ENCODE data around the gene SPIRE1. TPM values are rescaled to one million over a fixed set of nuclear protein-coding genes. Genes with fewer than 3 reads are reported as not detected.

SPIRE1 gene
- total RNA-seq, 1 donor, result 27.7 TPM

GRCh38 chr18:12694032-12694431, 36.1 kb upstream of the SPIRE1 start:
- DNase-seq (ENCODE audit: low read depth), result no peak
- H3K4me3 ChIP-seq (ENCODE audit: low read depth, low read length), result no peak overlapping the region
- no peak for TF ChIP-seq CTCF (IDR thresholded peaks at IDR 0.05; ENCODE audit: insufficient read depth, low read length)

- no peak for TF ChIP-seq CTCF (IDR thresholded peaks at IDR 0.05; ENCODE audit: insufficient read depth, low read length)
- no peak overlapping the region for H3K4me3 ChIP-seq (ENCODE audit: low read depth, low read length)
- DNase-seq (ENCODE audit: low read depth), result no peak
Measured at GRCh38 chr18:12692206-12692605, 34.3 kb upstream of the SPIRE1 start.

GRCh38 chr18:12689256-12689850, 31.4 kb upstream of the SPIRE1 start:
- TF ChIP-seq CTCF (IDR thresholded peaks at IDR 0.05; ENCODE audit: insufficient read depth, low read length), result no peak
- no peak overlapping the region for H3K4me3 ChIP-seq (ENCODE audit: low read depth, low read length)
- DNase-seq (ENCODE audit: low read depth), result no peak

GRCh38 chr18:12686100-12686499, 28.2 kb upstream of the SPIRE1 start:
- no peak overlapping the region for H3K4me3 ChIP-seq (ENCODE audit: low read depth, low read length)
- DNase-seq (ENCODE audit: low read depth), result peak; percentile 22
- TF ChIP-seq CTCF (IDR thresholded peaks at IDR 0.05; ENCODE audit: insufficient read depth, low read length), result no peak

- no peak overlapping the region for H3K4me3 ChIP-seq (ENCODE audit: low read depth, low read length)
- DNase-seq (ENCODE audit: low read depth), result peak; percentile 57
- TF ChIP-seq CTCF (IDR thresholded peaks at IDR 0.05; ENCODE audit: insufficient read depth, low read length), result no peak
Measured at GRCh38 chr18:12679183-12679786, 21.4 kb upstream of the SPIRE1 start.

- no peak overlapping the region for H3K4me3 ChIP-seq (ENCODE audit: low read depth, low read length)
- no peak for TF ChIP-seq CTCF (IDR thresholded peaks at IDR 0.05; ENCODE audit: insufficient read depth, low read length)
- DNase-seq (ENCODE audit: low read depth), result no peak
Measured at GRCh38 chr18:12668041-12668440, 10.1 kb upstream of the SPIRE1 start.
